ENCODE data around the gene ECHS1. TPM values are rescaled to one million over a fixed set of nuclear protein-coding genes. Genes with fewer than 3 reads are reported as not detected.
"Not testable (repeated sequence)": the region's sequence is repeated elsewhere in the genome, so short reads cannot be mapped to it uniquely, and the experiment has no call there.

Gene ECHS1
- total RNA-seq, 1 experiment from 2014 or later, result 156 TPM

DNA sequence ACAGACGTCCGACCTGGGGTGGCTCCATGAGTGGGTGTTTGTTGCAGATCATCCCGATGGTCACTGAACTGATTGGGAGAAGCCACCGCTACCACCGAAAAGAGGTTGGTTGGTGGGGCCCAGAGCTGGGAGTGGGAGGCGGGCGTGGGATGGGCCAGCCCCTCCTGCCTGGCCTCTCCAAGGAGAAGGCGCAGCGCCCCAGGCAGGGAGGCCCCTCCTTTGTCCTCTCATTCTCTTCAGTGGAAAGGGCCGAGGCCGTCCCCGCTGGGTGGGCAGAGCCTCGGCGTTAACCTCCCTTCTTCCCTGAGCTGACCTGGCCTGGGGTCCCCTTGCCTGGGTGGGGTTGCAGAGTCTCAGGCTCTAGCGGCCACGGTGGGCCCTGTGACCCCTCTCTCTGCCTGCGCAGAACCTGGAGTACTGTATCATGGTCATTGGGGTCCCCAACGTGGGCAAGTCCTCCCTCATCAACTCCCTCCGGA lies 26.0 kb upstream of the ECHS1 start:
- no peak for DNase-seq (ENCODE audit: low spot score)

DNA sequence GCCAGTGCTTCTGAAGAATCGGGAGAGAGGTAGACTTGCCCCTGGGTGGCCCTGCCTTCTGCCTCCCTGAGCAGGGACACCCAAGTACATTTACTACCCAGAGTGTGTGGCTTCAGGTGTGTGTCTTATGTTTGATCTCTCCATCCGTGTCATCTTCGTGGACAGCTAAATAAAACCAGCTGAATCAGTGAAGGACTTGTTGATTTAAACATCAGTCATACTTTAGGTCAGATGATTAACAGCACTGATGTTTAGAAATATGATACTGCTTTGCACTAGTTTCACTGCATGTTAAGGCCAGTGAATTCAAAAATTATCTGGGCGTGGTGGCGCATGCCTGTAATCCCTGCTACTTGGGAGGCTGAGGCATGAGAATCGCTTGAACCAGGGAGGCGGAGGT lies 24.8 kb upstream of the ECHS1 start:
- DNase-seq (ENCODE audit: low spot score), result no peak

DNA sequence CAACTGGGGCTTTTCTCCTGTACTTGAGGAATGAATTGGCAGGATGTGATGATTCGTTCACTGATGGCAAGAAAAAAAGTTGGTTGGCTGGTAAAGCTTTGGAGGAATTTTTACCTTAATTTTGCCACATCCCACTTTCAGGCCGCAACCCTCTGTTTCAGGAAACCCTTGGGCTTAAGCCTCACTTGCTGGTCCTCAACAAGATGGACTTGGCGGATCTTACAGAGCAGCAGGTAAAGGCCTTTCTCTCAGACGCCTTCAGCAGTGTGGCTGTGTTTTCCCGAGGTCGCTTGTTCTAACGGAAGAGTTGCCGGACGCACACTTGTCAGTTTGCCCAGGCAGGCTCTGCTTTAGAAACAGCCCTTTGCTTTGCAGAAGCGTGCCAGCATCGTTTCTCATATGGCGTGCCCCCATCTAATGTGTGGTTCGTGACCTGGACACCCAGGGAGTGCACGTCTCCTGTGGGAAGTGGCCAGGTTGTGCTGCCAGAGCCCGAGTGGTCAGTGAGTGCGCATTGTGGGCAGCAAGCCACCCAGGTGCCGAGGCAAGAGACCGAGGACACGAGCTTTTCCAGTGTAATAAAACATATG lies 23.0 kb upstream of the ECHS1 start:
- DNase-seq (ENCODE audit: low spot score), result no peak

DNA sequence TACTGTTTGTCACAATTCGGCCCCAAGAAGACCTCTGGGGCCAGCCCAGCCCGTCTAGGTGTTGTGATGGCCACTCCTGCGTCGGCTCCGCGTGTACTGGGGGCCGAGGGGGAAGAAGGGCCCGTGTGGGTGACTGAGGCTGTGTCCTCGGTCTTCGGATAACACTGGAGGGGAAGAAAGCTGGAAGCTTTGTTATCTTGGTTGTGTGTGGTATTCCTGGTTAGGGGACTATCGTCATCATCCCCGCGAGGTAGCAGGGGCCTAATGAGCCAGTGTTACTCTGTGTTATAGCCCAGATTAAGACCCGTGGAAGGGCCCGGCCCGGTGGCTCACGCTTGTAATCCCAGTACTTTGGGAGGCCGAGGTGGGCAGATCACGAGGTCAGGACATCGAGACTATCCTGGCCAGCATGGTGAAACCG lies 21.7 kb upstream of the ECHS1 start:
- no peak for DNase-seq (ENCODE audit: low spot score)

DNA sequence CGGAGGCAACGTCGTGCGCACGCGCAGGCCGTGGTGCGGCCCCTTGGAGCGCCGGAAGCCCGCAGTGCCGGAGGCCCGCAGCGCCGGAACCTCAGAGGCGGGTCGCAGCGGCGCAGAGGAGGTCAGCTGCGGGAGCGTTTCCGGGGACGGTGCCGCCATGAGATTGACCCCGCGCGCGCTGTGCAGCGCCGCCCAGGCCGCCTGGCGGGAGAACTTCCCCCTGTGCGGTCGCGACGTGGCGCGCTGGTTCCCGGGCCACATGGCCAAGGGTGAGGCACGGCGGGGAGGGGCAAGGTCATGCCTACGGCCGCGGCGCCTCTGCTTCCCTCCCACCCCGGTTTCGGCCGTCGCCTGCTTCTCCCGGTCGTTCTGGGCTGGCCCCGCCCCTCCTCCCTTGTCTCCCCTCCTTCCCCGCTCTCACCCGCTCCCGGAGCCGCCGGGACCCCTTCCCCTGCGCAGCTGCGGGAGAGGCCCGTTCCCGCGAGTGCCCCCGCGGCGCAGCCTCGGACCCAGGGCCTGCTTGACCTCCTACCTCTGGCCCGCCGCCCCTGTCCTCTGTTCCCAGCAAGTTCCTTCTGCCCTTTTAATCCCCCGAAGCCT lies 21.0 kb upstream of the ECHS1 start, which contains the start of gene MTG1:
Gene MTG1 (plus strand): TSS at position 94 of the 600 bp plus-strand sequence. CDS start 64 bp downstream, at position 158.
- peak; percentile 80 for DNase-seq (ENCODE audit: low spot score)

DNA sequence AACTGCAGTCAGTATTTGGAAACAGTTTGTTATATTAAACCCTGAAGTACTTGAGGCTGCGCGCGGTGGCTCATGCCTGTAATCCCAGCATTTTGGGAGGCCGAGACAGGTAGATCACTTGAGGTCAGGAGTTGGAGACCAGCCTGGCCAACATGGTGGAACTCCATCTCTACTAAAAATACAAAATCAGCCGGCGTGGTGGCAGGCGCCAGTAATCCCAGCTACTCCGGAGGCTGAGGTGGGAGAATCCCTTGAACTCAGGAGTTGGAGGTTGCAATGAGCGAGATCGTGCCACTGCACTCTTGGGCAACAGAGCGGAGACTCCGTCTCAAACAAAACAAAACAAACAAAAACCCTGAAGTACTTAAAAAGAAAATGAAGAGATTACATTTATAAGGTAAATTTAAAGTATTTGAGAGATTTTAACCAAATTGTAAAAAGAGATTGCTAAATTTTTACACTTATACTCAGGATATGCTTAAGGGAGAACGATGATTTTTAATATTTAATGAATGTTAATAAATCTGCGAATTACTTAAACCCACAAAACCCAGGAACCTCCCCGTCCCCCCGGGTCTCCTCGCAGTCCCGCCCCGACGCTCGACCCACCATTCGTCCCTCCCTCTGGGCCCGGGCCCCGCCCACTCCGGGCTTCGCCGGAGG lies 20.4 kb upstream of the ECHS1 start:
- DNase-seq (ENCODE audit: low spot score), result no peak

DNA sequence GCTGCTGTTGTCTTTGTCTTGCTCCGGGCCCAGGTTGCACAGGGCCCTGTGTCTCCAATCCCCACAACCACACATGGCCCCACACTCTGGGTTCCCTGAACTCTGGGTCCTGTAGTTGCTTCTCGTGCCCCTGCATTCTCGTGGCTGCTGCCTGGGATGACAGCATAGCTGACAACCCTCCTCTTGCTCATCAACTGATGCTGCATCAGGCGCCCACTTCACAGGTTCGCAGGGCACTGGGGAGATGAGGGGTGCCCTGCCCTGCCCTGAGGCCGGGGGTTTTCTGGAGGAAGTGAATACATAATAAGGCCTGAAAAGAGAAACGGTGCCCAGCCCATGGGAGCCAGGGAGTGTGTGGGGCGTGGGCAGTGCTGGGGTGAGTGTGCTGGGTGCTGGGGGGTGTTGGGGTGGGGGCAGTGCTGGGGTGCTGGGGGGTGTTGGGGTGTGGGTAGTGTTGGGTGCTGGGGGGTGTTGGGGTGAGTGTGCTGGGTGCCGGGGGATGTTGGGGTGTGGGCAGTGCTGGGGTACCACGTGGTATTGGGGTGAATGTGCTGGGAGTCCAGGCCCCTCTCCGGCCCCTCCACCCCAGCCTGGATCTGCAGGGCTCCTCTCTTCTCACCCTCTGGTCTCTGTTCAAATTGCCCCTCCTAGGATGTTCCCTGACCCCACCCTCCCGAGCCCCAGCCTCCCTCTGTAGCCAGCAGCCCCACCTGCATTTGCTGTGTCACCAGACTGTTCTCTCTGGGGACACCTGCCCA lies 18.8 kb upstream of the ECHS1 start:
- no peak for DNase-seq (ENCODE audit: low spot score)

DNA sequence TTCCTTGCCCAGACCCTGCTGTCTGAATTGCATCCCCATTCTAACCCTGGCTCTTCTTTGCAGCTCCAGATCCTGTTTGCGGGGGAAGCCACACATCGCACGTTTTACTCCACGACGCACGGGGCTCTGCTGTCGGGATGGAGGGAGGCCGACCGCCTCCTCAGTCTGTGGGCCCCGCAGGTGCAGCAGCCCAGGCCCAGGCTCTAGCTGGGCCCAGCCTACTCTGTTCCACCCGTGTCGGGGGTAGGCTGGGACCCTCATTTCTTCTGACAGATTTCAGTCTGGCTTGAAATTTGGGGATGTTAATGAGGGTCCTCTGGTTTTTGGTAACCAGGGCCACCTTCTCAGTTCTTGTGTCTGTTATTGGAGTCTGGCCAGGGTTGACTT lies 18.1 kb upstream of the ECHS1 start:
- no peak for DNase-seq (ENCODE audit: low spot score)

DNA sequence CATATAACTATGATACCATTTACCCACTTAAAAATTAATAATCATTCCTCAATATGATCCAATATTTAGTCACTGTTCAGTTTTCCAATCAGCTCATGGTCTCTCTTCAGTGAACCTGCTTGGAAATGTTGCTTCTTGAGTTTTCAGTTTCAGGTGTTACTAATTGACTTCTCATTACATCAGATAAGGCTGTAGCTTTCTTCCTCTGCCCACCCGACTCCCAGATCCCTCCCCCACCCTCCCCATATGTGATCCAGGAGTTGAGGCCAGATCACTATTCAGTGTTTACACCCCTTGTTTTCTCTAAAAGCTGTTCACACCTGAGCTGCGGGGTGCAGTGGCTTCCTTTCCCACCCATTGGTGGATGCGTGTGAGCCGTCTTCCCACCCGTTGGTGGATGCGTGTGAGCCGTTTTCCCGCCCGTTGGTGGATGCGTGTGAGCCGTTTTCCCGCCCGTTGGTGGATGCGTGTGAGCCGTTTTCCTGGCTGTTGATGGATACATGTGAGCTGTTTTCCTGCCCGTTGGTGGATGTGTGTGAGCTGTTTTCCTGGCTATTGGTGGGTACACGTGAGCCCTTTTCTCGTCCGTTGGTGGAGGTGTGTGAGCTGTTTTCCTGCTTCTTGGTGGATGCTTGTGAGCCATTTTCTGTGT lies 17.6 kb upstream of the ECHS1 start:
- no peak for DNase-seq (ENCODE audit: low spot score)

DNA sequence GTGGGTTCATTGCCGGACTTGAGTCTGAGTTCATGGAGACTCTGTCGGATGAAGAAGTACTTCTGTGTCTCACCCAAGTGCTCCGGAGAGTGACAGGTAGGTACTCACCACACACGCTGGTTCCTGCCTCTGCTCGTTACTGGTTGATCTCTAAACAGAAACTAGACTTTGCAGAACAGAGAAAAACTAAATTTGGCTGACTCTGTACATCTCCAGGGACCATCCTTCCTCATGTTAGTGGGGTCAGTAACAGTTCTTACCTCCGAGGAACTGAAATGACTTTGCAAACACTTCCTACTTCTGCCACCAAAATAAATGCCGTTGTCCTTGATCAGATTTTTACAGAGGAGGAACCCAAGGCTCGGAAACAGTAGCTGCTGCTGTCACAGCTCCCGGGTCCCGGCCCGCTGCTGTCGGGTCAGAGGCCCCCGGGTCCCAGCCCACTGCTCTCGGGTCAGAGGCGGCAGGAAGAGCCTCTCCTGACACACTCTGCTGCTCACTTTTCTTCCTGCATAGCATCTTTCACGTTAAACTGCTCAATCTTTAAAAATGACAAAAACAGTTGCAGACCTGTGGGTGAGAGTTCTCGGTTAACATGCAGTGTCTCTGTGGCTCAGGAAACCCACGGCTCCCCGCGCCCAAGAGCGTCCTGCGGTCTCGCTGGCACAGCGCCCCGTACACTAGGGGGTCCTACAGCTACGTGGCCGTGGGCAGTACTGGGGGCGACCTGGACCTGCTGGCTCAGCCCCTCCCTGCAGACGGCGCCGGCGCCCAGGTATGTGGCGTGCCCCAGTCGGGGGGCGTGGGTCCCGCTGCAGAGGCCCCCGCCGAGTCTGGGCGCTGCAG lies 16.0 kb upstream of the ECHS1 start:
- no peak for DNase-seq (ENCODE audit: low spot score)

DNA sequence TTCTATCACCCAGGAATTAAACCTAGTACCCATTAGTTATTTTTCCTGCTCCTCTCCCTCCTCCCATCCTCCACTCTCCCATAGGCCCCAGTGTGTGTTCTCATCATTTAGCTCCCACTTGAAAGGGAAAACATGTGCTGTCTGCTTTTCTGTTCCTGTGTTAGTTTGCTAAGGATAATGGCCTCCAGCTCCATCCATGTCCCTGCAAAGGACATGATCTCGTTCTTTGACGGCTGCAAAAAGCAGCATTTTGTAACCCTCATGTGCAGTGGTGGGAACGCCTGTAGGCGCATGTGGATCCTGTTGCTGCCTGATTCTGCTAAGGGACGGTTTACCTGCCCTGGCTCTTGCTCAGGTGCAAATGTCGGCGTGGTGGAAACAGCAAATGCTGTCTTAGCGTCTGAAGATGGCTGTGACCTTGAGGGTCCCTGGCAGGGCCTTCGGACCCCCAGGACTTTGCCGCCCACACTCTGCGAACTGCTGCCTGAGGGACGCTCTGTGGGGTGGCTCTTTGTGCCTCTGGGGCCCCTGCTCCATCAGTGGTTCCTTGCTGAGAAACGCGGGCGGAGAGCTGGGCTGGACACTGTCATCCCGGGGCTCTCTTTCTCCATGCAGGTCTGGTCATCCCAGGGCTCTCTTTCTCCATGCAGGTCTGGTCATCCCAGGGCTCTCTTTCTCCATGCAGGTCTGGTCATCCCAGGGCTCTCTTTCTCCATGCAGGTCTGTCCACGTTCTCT lies 15.2 kb upstream of the ECHS1 start:
- no peak for DNase-seq (ENCODE audit: low spot score)

DNA sequence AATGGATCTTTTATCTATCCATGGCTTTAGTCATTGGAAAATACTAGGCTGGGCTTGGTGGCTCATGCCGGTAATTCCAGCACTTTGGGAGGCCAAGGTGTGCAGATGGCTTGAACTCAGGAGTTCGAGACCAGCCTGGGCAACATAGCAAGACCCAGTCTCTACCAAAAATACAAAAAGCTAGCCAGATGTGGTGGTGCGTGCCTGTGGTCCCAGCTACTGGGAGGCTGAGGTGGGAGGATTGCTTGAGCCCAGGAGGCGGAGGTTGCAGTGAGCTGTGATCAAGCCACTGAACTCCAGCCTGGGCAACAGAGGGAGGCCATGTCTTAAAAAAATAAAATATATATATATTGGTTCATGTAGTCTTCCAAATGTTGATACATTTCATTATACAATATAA lies 13.8 kb upstream of the ECHS1 start:
- DNase-seq (ENCODE audit: low spot score), result not testable (repeated sequence)

DNA sequence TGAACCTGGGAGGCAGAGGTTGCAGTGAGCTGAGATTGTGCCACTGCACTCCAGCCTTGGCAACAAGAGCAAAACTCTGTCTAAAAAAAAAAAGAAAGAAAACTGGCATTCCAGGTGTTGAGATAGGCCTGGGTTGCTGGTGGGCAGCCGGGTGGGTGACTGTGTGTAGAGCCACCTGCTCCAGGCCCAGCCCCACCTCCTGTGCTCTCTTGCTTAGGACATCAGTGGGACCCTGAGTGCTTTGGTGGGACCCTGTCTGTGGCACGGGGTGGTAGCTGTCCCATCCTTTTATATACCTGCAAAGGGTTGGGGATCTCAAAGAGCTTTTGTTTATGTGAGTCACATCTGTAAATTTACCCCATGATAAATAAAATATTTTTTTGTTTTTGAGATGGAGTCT lies 12.1 kb upstream of the ECHS1 start:
- no peak for DNase-seq (ENCODE audit: low spot score)

DNA sequence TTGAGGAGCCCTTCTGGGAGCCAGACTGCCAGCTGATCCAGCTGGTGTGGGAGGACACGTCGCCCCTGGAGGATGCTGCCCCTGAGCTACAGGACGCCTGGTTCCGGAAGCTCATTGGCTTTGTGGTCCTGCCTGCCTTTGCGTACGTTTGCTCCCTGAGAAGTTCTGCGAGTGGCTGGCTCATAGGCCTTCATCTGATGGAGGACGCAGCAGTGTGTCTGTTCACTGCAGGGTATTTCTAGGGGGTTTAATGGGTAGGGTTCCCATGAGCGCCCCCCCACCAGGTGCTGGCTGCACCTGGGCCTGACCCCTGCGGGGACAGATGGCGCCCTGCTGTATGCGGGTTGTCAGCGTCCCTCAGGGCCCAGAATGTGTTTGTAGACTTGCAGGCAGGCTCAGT lies 10.9 kb upstream of the ECHS1 start:
- no peak for DNase-seq (ENCODE audit: low spot score)

DNA sequence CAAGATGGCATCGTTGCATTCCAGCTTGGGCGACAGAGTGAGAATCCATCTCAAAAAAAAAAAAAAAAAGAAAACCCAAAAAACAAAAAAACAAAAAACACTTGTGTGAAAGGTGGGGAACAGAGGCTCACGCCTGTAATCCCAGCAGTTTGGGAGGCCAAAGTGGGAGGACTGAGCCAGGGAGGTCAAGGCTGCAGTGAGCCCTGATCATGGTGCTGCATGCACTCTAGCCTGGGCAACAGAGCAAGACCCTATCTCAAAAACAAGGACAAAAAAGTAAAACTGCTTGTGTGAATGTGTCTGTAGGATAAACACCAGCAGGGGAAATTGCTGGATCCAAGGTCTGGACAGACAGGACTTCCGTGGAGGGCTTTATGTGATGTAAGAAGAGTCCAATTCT lies 10.4 kb upstream of the ECHS1 start:
- no peak for DNase-seq (ENCODE audit: low spot score)

DNA sequence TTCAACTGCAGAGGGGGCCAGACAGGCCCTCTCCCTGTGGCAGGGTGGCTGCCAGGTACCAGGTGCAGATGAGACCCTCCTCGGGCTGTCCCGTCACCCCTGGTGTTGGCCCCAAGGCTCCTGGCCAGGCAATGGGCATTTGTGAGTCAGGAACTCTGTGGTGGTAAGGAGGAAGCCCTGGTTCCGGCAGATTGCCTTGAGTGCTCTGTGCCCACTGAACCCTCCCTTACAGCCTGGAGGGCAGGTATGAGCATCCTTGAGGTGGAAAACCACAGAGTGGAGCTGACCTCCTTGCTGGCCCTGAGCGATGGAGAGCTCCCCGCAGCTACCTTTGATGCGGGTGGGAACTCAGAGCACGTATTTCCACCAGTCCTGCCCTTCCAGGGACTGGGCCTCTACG lies 7.9 kb upstream of the ECHS1 start:
- DNase-seq (ENCODE audit: low spot score), result no peak

DNA sequence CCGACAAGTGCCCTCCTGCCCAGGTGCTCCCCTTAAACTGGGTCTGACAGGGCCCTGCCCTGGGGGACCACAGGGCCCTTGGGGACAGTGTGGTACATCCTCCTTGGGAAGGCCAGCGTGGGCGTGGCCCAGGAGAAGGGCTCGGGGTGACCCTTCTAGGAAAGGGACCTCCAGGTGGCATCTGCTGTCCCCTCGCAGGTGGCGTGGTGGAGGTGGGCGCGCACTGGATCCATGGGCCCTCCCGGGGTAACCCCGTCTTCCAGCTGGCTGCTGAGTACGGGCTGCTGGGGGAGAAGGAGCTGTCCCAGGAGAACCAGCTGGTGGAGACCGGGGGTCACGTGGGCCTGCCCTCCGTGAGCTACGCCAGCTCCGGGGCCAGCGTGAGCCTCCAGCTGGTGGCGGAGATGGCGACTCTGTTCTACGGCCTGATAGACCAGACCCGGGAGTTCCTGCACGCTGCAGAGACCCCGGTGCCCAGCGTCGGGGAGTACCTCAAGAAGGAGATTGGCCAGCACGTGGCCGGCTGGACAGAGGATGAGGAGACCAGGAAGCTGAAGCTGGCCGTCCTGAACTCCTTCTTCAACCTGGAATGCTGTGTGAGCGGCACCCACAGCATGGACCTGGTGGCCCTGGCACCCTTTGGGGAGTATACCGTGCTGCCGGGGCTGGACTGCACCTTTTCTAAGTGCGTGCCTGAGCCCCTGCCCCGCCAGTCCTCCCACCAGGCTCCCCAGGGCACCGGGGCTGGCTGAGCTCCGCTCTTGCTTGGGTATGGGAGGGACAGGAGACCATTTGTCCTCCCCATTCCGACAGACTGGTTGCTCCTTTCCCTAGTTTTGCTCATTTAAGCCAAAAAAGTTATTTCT lies 6.9 kb upstream of the ECHS1 start:
- DNase-seq (ENCODE audit: low spot score), result no peak

DNA sequence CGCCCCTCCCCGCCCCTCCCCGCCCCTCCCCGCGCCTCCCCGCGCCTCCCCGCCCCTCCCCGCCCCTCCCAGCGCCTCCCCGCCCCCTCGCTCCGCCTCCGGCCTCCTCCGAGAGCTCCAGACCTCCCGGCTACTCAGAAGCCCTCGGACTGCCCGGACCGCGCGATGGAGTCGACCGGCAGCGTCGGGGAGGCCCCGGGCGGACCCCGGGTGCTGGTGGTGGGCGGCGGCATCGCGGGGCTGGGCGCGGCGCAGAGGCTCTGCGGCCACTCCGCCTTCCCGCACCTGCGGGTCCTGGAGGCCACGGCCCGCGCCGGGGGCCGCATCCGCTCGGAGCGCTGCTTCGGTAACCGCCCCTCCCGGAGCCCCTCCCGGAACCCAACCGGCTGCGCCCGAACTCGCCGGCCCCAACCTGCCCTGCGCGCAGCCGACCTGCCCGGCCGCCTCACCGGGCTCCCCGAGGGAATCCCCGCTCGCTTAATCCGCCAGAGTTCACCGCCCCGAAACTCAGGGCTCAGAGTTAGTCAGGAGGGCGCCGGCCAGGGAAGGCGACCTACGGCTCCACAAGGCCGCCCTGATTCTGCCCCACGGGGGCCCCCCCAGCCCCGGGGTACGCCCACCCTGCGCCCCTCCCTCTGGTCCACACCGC lies 6.1 kb upstream of the ECHS1 start, which contains the start of gene PAOX:
Gene PAOX (plus strand): TSS at position 111 of the 649 bp plus-strand sequence. CDS start 55 bp downstream, at position 166.
- DNase-seq (ENCODE audit: low spot score), result no peak
